RPMI7951 (cell line): Measurements from ENCODE around the gene NINL. TPM values are rescaled to one million over a fixed set of nuclear protein-coding genes. Genes with fewer than 3 reads are reported as not detected.
"Not testable (repeated sequence)": the region's sequence is repeated elsewhere in the genome, so short reads cannot be mapped to it uniquely, and the experiment has no call there.

ENCODE experiments used
- DNase-seq: peaks from one replicate; pipeline ENCODE4 v3.0.0-alpha.2; 2012; ENCODE audit warnings: low read depth
- total RNA-seq: library from RNA; depleted of rRNA; stranded (reverse); fragments of >200 nt; shearing (Covaris generic); gene quantifications from 2 replicates; pipeline ENCODE4 v1.2.3, GENCODE V29; 2014

NINL gene
- total RNA-seq, 1 experiment from 2014 or later = 6.4 TPM

DNA sequence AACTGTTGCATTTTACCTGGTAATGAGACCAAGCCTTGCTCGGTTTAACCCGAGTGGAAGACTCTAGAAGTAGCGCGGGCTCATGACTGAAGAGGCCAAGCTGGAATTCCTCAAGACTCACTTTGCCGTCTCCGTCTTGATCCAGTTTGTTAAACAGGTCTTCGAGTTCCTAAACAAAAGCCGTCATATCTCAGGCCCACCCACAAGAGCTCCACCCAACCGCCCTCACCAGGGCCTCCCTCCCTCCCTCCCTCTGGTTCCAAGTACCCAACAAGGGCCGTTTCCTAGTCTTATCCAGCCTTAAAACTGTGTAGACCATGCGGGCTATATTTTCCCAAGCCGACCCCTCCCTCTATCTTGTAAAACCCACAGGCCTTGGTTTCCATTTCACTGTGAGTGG lies 81.4 kb downstream of the NINL start:
- no peak for DNase-seq

DNA sequence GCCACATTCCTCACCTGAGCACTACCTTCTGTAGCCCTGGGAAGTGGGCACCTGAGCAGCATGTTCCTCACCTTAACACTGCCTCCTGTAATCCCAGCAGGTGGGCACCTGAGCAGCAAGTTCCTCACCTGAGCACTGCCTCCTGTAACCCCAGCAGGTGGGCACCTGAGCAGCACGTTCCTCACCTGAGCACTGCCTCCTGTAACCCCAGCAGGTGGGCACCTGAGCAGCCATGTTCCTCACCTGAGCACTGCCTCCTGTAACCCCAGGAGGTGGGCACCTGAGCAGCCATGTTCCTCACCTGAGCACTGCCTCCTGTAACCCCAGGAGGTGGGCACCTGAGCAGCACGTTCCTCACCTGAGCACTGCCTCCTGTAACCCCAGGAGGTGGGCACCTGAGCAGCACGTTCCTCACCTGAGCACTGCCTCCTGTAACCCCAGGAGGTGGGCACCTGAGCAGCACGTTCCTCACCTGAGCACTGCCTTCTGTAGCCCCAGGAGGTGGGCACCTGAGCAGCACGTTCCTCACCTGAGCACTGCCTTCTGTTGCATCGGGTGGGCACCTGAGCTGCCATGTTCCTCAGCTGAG lies 82.2 kb downstream of the NINL start:
- not testable (repeated sequence) for DNase-seq

DNA sequence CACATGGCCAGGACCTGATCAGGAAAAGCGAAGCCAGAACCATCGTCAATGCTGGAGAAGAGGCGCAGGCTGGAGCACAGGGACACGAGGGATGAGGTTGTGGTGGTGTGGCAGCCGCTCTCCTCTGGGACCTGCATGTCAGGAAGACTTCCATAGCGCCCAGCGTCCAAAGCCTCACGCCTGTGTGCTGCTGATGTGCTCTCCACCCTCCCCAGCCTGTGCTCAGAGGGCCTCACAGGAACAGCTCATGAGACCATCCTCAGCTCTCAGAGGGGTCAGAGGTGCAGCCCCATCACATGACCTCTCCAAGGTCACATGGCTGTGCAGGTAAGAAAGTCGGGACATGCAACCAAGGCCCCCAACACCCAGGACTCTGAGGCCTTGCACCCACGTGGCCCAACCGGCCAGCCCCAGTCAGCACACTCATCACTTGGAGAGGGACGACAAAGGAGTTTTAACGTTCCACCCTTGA lies 84.4 kb downstream of the NINL start:
- DNase-seq = no peak

DNA sequence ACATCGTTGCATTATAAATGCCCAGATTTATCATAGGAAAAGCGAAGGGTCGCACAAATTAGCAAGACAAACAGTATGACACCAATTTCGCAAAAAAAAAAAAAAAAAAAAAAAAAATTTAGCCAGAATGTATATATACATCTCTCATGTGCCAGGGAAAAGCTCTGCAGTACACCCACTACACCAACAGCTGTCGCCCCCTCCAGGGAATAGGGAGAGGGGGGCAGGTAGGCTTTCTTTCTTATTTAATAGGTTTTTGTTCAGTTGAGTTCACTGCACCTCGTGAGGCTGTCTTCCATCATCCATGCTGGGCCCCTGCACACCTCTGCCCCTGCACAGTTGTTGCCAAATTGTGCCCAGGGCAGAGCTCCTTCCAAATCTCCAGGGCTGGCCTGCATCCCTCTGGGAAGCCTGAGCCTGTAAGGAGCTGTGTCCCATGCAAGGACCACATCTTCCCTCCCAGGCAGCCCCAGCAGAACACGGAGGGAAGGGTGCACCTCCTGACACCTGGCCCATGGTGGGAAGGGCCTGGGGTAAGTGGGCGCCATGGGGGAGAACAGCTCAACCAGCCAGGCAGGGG lies 85.4 kb downstream of the NINL start:
- no peak for DNase-seq

DNA sequence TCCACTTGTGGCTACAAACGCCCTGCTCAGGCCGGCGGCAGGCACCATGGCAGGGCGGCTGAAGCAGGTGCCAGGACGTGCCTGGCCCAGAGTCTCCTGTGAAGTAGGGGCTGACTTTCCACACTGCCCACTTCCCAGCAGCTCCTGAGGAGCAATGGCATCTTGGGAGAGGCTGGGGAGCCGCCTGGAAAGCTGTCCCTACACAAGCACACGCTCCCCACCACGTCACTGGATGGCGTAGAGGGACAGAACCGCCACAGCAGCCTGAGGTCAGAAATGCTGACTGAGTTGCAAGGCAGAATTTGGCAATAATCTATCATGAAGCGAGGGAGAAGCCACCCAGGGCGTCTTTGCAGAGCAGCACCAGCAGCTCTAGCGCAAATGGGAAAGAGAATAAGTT lies 86.3 kb downstream of the NINL start:
- DNase-seq = no peak

DNA sequence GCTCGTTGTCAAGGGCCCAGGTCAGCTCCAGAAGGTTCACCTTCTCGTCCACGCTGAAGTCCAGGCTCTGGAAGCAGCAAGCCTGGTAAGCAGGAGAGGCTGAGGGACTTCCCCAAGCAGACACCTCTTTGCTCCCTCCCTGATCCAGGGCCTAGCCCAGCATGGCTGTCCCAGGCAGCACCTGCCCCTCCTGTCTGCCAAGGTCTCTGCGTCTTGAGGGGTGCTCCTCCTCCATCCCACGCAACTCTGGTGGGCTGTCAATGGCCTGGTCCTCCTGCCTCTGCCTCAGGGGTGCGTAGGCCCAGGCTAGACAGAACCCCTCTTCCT lies 87.1 kb downstream of the NINL start:
- DNase-seq = no peak

DNA sequence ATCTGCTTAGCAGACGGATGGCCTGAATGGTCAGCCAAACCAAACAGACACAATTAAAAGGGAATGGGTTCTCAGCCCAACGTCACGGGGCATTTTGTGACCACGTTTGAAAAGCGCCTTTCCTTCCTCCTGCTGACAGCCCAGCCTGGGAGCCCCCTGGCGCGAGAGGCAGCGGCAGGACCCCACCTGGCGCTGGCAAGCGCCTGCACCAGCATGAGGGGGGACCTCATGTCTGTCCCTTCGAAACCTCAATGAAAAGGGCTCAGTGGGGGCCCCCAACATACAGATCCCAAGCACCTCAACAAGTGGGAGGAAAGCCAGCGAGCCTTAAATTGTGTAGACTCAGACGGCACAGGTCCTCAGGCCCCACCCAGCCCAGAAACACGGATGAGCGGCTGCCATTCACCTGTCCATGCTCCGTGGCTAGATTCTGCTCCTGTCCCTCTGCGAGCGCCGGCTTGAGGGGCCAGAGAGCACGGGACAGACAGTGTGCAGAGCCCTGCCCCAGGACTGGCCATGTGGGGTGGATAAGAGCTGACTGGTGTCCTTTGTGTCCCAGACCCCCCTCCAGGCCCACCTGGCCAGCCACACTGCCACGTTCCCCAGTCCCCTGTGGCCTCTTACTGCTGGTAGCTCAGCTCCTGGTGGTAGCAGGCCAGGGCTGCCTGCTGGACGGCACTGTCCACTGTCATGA lies 87.6 kb downstream of the NINL start:
- DNase-seq = no peak

DNA sequence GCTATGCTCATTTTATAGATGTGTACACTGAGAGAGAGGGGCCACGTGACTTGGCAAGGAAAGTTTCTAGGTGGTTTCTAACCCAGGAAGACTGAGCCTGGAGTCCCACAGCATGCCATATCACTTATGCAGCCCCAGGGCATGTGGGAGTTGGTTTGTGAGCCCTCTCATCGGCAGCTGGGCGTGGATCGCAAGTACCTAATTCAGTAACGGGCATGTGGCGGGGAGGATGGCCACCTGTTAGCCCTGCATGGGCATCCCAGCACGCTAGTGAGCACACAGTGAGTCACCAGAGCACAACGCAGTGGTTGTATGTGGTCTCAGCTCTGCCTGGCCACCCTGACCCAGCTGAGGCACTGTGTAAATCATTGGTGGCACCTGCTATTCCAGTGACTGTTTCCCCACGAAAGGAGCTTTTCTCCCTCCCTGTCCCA lies 88.3 kb downstream of the NINL start:
- DNase-seq = peak; percentile 96

DNA sequence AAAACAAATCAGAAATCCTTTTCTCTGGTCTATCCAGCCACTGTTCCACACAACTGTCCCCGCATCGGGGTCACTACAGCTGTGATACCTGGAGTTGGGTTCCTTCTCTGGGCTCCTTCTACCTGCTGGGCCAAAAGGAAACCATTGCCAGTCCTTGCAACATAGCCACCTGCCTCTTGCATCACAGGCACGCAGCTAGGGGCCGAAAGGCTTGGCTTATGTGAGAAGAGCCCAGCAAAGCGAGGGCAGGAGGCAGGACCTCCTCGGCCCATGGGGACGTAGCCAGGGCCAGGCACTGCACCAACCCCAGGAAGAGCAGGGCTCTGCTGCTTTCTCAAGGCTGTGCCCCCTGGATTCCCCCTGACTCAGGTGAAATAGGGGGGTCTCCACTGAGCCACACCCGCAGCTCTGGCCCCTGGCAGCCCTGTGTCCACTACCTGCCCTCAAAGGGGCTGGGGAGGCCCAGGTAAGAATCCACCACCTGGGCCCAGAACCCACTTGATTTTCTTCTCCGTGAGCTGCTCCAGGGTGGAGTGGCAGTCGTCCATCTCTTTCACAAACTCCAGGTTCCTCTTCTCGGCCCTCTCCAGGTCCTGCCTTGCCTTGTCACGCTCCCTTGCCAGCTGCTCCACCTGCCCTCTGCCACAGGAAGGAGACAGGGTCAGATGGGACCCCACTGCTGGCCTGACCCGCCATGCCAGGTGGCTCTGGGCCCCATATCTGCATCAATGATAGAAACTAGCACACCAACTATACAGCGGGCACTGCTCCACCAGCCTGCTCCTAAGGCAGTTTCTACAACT lies 89.0 kb downstream of the NINL start:
- no peak for DNase-seq

DNA sequence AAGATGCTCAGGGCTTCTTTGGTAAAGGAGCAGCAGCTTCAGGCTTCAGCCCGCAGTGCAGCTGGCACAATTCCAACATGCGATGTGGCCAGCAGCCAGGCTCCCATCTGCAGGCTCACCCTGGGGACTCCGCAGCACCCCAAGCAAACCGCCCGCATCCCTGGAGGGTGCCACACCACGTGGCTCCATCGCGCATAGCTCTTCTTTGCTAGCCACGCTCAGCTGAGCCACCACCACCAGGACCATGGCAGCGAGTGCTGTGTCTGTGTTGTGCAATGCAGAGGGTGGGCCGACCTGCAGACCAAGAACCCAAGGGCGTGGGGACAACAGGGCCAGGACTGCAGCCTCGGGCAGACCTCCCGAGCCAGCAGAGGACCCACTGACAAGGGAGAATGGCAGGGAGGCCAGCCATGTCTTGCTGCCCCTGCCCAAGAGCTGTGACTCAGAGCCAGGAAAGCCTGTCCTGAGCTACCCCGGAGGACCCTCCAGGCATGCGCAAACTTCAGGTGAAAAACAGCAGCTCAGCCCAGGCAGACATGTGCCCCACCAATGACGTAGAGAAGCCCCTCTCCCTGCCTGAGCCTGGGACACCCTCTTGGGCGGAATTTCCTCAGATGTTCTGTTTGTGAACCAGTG lies 90.0 kb downstream of the NINL start:
- no peak for DNase-seq

DNA sequence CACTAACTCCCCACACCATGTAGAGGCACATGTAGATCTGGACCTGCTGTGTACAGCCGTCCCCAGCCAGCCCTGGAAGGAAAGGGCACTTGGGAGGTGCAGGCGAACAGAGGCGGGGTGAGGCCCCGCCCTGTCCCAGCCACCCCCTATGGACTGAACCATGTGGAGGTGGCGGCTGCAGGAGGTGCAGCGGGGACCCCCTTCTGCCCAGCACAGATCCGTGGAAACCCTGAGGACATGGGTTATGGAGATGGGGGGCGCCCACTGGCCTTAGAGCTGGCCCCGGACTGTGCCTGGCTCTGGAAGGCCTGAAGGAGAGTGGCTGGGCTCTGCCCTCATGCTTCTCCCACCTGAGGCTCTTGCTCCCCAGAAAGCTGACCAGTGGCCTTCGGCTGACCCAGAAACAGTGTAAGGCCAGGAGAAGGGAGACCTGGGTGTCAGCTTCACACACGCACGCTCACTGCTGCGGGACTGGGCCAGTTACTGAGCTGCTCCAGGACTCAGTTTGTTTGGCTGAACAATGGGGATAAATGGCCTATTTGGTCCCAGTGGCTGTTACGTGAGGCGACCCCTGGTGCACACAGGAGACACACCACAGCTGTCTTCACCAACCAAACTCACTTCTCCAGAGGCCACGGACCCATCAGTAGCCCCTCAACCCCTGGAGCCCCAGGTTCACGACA lies 90.7 kb downstream of the NINL start:
- no peak for DNase-seq

DNA sequence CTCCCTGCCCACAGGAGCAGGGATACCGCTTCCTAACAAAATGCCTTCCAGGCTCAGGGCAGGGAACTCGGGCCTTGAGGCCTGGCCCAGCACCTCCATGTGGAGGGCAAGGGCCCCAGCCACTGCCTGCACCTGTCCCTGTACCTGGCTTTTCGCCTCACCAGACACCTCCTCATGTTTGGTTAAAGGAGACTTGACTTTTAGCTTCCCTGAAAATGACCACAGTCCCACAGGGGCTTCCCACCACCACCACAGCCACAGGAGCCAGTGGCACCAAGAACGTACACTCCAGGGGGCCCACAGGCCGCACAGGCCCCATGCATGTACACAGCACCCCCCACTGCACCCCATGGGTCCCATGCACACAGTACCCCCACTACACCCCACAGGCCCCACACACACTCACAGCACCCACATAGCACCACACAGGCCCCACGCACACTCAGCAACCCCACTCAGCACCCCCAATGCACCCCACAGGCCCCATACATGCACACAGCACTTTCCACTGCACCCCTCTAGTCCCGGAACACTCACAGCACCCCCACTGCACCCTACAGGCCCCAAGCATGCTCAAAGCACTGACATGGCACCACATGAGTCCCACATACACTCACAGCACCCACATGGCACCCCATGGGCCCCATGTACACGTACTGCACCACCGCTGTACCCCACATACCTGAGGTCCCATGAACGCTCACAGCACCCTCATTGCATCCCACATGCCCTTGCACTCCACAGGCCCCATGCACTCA lies 91.4 kb downstream of the NINL start:
- DNase-seq = no peak

DNA sequence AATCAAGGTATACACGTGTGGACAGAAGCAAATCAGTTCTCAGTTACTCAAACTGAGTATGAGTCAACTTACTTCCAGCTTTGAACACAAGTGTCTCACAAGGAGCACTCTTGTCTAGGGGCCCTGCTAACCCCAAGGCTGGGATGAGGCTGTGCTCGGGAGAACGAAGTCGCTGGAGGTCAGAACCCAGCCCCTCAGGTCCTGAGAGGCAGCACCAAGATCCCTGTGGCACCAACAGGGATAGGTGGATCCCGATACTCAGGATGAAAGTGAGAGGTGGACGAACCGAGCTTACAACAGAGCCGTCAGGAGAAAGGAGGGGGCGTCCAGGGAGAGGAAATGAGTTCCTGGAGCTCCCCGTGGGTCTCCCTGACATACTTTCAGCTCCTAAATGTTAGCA lies 92.2 kb downstream of the NINL start:
- no peak for DNase-seq

DNA sequence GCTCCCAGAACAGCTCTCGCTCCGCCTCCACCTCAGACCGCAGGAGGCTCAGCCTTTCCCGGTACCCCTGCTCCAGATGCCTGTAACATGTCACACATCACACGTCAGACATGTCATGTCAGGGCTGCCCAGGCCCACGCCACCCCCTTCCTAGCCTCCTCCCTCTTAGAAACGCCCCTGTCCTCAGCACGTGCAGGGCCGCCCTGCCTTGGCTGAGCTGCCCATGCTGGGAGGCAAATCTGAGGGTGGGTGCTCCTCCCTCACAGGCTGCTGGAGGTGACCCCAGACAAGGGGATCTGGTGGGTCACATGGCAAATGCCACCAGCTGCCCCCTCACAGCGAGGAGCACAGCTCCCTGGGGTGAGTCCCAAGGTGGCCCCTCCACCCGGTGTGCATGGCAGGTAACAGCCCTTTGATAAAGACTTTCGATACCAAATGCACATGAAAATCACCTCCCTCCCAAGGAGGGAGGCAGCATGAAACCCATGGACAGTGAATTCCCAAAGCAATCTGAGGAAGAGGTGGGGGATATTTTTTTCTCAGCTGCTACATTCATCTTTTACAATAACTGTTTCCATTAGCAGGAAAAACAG lies 93.8 kb downstream of the NINL start:
- DNase-seq = no peak

DNA sequence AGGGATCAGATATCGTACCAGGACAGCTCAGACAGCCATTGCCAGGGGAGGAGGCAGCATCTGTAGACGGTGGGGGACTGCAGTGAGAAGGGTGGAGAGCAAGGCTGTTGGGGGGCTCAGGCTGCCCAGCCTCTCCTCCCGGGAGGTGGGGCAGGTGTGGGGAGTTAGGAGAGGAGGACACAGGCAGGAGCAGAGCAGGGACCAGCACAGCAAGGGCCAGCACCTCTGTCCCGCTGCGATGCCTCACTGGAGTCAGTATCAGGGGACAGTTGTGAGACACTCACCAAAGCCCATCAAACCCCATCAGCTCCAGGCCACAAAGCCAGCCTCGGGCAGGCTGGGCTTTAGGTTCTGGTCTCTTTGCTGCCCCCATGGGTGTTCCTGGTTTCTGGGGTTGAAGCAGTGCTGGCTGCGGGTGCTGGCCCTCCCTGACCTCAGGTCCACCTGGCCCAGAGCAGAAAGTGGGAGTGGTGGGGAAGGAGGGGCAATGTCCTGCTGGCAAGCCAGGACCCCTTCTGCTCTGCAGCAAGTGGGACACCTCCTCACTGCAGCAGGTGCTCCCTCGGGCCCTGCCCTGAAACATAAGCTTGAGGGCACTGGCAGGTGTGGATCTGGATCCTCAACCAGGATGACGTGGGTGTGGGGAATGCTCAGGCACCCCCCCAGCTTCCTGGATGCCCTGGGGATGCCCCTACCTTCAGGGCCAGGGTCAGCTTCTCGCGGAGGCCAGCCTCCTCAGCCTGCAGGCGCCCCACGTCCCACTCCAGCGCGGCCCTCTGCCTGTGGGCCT lies 94.5 kb downstream of the NINL start:
- no peak for DNase-seq

DNA sequence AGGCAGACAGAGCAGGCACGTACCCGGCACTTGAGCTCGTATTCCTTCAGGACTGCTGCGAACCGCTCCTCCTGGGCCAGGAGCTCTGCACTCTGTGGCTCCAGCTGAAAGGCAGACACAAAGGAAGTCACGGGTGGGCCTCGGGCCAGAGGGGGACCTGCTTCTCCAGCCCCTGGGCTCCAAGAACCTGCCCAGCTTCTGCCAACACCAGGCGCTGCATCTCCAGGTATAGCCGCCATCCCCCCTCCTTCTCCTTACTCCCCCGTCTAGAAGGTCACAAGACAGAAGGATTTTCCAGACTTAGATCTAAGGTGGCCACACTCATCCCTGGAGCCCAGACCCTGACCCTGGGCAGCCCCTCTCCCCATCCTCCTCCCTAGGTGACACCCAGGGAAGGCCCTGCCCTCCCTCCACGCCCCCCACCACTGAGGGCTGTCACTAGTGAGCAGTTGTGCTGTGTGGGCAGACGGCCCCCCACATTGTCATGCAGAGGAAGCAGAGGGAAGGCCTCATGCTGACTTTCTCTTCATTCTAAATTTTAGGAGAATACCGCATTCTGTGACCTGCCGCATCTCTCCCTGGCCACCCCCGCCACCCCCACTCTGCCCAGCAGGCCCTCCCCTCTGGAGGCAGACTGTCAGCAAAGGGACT lies 96.0 kb downstream of the NINL start:
- no peak for DNase-seq

DNA sequence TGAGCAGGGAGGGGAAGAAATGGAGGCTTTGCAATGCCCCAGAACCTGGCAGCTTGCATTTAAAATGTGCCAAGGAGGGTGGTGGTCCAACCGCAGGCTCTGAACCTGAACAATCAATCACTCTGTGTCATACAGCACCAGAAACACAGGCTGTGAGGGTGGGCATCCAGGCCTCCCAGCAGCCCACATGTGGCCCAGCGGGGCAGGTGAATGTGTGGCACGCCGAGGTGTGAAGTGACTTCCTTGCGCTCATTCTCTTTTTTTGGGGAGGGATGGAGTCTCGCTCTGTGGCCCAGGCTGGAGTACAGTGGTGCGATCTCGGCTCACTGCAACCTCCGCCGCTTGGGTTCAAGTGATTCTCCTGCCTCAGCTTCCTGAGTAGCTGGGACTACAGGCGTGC lies 97.4 kb downstream of the NINL start:
- no peak for DNase-seq

DNA sequence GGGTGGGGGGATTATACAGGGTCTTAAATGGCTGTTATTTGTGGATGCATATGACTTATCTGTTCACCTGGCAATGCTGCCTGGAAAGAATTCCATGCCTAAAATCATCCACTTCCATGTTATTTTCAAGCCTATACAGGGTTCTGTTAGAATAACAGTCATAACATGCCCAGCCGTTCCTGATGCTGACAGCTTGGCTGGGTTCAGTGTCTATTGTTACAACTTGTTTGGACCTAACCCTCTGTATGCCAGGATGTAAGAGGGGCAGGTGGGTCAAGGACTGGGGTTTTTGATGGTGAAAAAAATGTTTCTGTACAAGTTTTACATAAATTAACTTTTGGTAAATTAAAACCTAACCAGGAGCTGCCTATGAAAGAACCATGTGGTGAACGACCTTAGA lies 98.0 kb downstream of the NINL start:
- no peak for DNase-seq

DNA sequence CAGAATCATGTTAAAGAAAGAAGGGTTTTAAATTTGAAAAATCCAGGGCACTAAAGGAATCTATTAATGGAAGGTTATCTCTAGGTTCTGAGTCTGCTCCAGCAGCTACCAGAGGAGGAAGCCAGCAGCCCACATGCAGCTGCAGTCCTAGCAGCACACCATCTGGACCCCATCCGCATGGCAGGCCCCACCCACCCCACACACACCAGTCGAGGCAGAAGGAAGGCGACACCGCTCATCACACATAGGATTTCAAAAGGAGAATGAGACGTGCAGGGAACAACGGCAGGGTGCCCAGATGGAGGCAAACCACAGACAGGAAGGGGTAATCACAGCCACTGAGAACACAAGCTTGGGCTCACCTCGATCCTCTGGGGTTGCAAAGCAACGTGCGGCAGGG lies 99.0 kb downstream of the NINL start:
- DNase-seq = peak; percentile 29
